HG03432 (cell line): ENCODE measurements around the gene RAB31.
A peak's percentile ranks its signal among the peaks of the same experiment; 100 is the strongest.
"Not testable (repeated sequence)": the region's sequence is repeated elsewhere in the genome, so short reads cannot be mapped to it uniquely, and the experiment has no call there.

Experiments
- ATAC-seq: cut with Tn5 transposase; IDR thresholded peaks from one replicate; pipeline ENCODE4 v1.9.1; 2021; ENCODE audit warnings: mild to moderate bottlenecking, moderate library complexity; ENCODE audit not compliant: unreplicated experiment

The RAB31 gene

GRCh38 chr18:9878783-9879242 is 170.7 kb downstream of the RAB31 start:
- no peak for ATAC-seq

GRCh38 chr18:9884090-9884489 is 176.0 kb downstream of the RAB31 start:
- no peak for ATAC-seq

GRCh38 chr18:9884532-9885140 is 176.5 kb downstream of the RAB31 start:
- ATAC-seq, result no peak

- ATAC-seq, result no peak
Measured at GRCh38 chr18:9885170-9886004, 177.3 kb downstream of the RAB31 start, which contains the start of gene TXNDC2. Gene TXNDC2, plus strand, starts transcription at chr18:9885973. Its CDS starts 708 bp downstream, at chr18:9886681.

- ATAC-seq, result no peak
Measured at GRCh38 chr18:9886005-9886348, 177.9 kb downstream of the RAB31 start.

GRCh38 chr18:9887992-9888391 is 179.9 kb downstream of the RAB31 start:
- no peak for ATAC-seq

- no peak for ATAC-seq
Measured at GRCh38 chr18:9890196-9890595, 182.1 kb downstream of the RAB31 start.

- no peak for ATAC-seq
Measured at GRCh38 chr18:9890957-9891356, 182.9 kb downstream of the RAB31 start.

- not testable (repeated sequence) for ATAC-seq
Measured at GRCh38 chr18:9891515-9891914, 183.4 kb downstream of the RAB31 start.

- ATAC-seq, result no peak
Measured at GRCh38 chr18:9894454-9895068, 186.5 kb downstream of the RAB31 start.

GRCh38 chr18:9897129-9897528 is 189.0 kb downstream of the RAB31 start:
- ATAC-seq, result no peak

GRCh38 chr18:9897787-9898291 is 189.7 kb downstream of the RAB31 start:
- ATAC-seq, result not testable (repeated sequence)

- peak; percentile 65 for ATAC-seq
Measured at GRCh38 chr18:9898792-9899549, 190.9 kb downstream of the RAB31 start.

- not testable (repeated sequence) for ATAC-seq
Measured at GRCh38 chr18:9899550-9899930, 191.4 kb downstream of the RAB31 start.

- no peak for ATAC-seq
Measured at GRCh38 chr18:9900699-9901098, 192.6 kb downstream of the RAB31 start.

- ATAC-seq, result no peak
Measured at GRCh38 chr18:9901377-9901776, 193.3 kb downstream of the RAB31 start.

GRCh38 chr18:9902264-9902663 is 194.2 kb downstream of the RAB31 start:
- ATAC-seq, result not testable (repeated sequence)

GRCh38 chr18:9902832-9903231 is 194.7 kb downstream of the RAB31 start:
- ATAC-seq, result no peak

- no peak for ATAC-seq
Measured at GRCh38 chr18:9905401-9905922, 197.4 kb downstream of the RAB31 start.

- no peak for ATAC-seq
Measured at GRCh38 chr18:9906481-9906880, 198.4 kb downstream of the RAB31 start.

- no peak for ATAC-seq
Measured at GRCh38 chr18:9907867-9908266, 199.8 kb downstream of the RAB31 start.
